Measurements from ENCODE around the gene SH3RF3.

The SH3RF3 gene

GRCh38 chr2:109313343-109313742 lies 184.3 kb downstream of the SH3RF3 start:
- no peak for DNase-seq (ENCODE audit: low read depth)

GRCh38 chr2:109316091-109316490 lies 187.1 kb downstream of the SH3RF3 start:
- no peak for DNase-seq (ENCODE audit: low read depth)

- no peak for DNase-seq (ENCODE audit: low read depth)
Observed at GRCh38 chr2:109317471-109318095, 188.6 kb downstream of the SH3RF3 start.

GRCh38 chr2:109318150-109318948 lies 189.3 kb downstream of the SH3RF3 start:
- no peak for DNase-seq (ENCODE audit: low read depth)

DNA sequence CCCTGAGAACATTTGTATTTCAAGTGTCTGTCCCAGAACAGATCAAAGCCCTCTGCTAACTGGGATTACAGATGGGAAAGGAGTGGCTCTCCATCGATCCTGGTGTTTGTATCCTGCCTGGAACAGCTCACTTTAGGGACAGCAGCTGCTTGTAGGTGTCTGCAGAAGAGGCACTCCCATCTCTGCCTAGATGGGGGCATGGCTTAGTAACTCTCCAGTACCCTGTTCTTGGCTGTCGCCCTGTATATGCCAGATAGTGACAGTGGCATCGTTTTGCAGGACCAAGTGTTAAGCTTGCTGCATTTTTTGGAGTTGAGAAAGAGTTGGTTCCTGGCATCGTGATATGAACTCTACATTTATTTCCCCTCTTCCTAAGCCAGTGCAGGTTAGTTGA lies 189.9 kb downstream of the SH3RF3 start:
- DNase-seq (ENCODE audit: low read depth), result no peak

DNA sequence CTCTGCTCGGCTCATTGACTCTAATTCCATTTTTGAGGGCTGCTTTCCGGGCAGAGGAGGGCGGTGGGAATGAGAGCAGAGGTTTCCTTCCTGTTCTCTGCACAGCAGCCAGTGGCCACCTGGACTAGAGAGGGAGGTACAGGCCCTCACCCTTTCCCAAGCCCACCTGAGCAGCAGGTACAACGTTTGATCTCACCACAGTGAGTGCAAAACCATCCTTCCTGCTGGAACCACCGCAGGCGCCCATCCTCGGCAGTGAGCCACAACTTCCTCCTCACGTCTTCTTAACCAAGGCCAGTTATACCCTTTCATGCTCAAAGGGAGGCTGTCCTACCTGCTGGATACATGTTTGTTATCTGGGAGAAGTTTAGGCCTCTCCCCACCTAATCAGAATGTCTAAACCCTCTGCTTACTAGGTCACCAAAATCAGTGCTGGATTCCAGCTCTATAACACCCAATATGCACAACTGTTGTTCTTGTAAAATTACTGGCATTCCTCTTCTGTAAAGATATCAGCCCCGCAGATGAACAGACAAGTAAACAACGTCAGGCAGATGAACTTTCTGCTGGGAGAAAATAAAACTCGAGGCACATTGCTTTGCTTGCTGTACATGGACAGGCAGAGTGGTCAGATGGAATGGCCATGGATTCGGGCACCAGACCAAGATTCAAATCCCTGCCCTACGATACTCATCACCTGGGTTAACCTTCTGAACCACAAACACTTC lies 191.4 kb downstream of the SH3RF3 start:
- DNase-seq (ENCODE audit: low read depth), result no peak

DNA sequence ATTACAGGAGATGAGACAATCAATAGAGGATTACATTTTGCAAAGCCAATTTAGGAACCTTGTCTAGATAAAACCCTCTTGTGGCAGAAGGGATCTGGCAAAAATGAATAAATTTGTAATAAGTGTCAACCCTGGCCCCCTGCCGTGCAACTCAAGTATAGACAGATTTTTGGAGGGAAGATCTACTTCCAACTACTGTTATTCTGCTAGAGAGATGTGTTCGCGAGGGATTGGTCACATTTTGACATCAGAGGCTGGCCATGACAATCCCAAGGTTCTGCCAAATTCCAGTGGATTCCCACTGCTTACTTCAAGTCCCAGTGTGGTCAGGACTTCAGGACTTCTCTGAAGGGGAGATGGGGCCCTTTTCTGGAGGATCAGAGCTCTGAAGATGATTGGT lies 192.6 kb downstream of the SH3RF3 start:
- DNase-seq (ENCODE audit: low read depth), result no peak

GRCh38 chr2:109322111-109322510 lies 193.1 kb downstream of the SH3RF3 start:
- DNase-seq (ENCODE audit: low read depth), result no peak

GRCh38 chr2:109322641-109323040 lies 193.6 kb downstream of the SH3RF3 start:
- no peak for DNase-seq (ENCODE audit: low read depth)

- DNase-seq (ENCODE audit: low read depth), result no peak
Observed at GRCh38 chr2:109324861-109325260, 195.9 kb downstream of the SH3RF3 start.

GRCh38 chr2:109325570-109325969 lies 196.6 kb downstream of the SH3RF3 start:
- no peak for DNase-seq (ENCODE audit: low read depth)

- no peak for DNase-seq (ENCODE audit: low read depth)
Observed at GRCh38 chr2:109326306-109326705, 197.3 kb downstream of the SH3RF3 start.

- DNase-seq (ENCODE audit: low read depth), result no peak
Observed at GRCh38 chr2:109330056-109330455, 201.1 kb downstream of the SH3RF3 start.

GRCh38 chr2:109331081-109331480 lies 202.1 kb downstream of the SH3RF3 start:
- DNase-seq (ENCODE audit: low read depth), result no peak

DNA sequence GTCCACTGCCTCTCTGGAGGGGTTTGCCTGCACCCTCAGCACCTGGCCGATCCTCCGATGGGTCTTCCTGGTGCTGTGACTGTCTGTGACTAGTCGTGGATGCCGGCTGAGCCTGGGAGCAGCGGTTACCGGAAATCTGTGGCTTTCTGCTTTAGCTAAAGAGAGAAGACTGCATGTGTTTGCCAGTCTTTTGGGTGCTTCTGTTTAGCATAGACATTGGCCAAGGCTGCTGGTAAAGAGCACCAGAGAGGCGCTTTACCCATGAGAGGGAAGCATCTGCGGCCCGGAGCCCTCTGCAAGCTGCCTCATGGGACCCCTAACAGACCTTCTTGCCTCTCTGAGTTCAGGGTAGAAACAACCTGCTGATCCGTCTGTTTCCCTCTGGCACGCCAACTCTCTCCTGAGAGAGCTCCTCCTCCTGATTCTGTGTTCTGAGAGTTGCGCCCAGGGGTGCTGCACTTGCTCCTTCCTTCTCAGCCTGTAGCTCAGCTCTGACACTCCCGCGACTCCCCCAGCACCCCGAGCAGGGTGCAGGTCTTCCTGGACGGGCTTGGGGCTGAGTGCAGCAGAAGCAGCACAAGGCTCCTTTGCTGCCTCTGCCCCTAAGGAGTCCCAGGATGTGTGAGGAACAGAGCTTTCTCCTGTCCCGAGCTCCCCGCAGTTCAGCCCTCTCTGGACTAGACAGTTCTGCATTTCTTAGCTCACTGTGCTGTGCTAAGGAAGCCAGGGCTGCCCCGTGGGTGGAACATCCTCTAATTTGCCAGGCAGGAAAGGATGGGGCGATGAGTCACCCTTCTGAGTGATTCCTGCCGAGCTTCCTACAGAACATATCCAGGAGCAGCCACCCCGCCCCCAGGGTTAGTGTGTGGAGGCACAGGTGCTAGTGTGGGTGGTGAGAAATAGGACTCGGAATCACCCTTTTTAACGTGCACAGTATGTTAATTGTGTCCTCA lies 203.2 kb downstream of the SH3RF3 start:
- no peak for DNase-seq (ENCODE audit: low read depth)

DNA sequence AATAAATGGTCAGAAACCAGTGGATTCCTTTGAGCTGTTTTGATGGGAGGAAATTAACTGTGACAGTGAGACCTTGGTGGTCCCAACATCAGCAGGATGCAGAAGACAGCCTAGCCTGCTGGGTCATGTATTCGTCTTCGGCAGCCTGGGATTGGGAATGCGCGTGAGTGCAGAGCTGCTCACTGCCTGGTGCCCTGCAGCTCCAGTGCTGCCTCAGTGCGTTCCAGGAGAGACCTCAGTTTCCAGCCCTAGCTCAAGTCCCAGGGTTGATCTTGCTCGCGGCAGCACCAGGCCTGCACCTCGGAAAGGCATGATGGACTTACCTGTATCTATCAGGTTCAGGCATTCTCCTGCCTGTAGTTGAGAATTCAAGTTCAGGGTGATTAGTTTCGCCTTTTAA lies 203.9 kb downstream of the SH3RF3 start:
- DNase-seq (ENCODE audit: low read depth), result no peak

DNA sequence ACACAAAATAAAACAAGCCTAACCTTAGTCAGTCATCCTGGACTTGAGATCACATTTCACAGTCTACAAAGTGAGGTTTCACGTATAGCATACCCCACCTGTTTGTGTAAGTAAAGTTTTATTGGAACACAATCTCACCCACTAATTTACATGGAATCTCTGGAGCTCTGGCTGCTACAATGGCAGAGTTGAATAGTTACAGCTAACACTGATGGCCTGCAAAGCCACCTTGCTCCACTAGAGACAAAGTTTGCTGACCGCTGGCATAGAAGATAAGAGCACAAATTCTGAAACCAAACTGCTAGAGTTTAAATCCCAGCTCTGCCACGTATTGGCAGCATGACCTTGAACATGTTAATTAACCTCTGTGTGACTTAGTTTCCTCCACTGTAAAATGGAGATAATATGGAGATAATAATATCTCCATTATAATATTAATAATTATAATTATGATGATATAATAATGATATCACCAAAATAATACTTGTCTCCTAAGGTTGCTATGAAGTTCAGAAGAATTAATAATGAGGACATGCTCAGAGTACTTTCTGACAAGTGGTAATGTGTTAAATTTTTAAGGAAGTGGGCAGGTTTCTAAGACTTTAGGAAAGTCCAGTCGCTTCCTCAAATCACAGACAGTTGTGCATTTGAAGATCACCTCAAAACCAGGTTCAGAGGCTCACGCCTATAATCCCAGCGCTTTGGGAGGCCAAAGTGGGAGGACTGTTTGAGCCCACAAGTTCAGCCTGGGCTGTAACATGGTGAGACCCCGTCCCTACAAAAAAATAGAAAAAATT lies 204.6 kb downstream of the SH3RF3 start:
- DNase-seq (ENCODE audit: low read depth), result no peak

- no peak for DNase-seq (ENCODE audit: low read depth)
Observed at GRCh38 chr2:109335631-109336176, 206.7 kb downstream of the SH3RF3 start.

DNA sequence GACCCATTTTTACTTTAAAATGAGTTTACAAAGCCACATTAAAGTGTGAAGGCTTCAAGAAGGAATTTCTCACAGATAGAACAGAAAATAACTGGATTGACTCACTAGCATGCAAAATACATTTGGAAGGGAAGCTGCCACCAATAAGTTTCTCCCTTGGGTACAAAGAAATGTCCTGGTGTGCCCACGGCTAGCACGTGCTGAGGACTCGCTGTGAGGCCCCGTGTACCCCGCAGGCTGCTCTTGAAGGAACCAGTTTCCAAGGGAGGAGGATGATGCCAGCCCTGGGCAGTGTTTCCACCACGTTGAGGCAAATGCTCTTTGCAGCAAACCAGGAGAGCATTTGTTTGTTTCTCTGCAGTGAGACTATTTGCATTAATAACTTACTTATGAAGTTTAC lies 207.3 kb downstream of the SH3RF3 start:
- DNase-seq (ENCODE audit: low read depth), result no peak

DNA sequence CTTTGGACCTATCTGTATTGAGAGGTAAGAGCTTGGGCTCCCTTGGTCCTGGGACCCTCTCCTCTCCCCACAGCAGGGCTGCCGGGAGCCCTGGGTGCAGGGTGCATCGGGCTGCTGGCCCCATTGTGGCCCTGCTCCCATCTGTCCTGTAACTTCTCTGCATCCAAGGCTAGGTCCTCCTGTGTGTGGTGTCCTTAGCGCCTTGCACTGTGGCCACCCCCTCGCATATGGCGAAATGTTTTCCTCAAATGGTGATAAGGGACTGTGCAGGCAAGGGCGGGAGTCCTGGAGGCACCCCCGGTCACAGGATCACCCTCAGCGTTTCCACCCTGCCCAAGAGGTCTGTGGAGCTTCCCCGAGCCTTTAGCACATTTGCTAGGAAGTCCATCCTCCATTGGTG lies 208.2 kb downstream of the SH3RF3 start:
- no peak for DNase-seq (ENCODE audit: low read depth)

- no peak for DNase-seq (ENCODE audit: low read depth)
Observed at GRCh38 chr2:109339519-109339966, 210.5 kb downstream of the SH3RF3 start.

Measured in T-helper 22 cell (primary cell).